ENCODE data around the gene MOB3A. TPM values are rescaled to one million over a fixed set of nuclear protein-coding genes. Genes with fewer than 3 reads are reported as not detected.
A peak's percentile ranks its signal among the peaks of the same experiment; 100 is the strongest.

MOB3A gene
- total RNA-seq, 1 donor: 40.4 TPM

- DNase-seq (ENCODE audit: low read depth): no peak
- no peak overlapping the region for H3K4me3 ChIP-seq (ENCODE audit: low read depth, low read length)
- TF ChIP-seq, protein P1, sequence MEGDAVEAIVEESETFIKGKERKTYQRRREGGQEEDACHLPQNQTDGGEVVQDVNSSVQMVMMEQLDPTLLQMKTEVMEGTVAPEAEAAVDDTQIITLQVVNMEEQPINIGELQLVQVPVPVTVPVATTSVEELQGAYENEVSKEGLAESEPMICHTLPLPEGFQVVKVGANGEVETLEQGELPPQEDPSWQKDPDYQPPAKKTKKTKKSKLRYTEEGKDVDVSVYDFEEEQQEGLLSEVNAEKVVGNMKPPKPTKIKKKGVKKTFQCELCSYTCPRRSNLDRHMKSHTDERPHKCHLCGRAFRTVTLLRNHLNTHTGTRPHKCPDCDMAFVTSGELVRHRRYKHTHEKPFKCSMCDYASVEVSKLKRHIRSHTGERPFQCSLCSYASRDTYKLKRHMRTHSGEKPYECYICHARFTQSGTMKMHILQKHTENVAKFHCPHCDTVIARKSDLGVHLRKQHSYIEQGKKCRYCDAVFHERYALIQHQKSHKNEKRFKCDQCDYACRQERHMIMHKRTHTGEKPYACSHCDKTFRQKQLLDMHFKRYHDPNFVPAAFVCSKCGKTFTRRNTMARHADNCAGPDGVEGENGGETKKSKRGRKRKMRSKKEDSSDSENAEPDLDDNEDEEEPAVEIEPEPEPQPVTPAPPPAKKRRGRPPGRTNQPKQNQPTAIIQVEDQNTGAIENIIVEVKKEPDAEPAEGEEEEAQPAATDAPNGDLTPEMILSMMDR (IDR thresholded peaks at IDR 0.05; ENCODE audit: insufficient read depth, low read length): no peak
Observed at GRCh38 chr19:2043961-2044708, 52.0 kb downstream of the MOB3A start.

- no peak overlapping the region for H3K4me3 ChIP-seq (ENCODE audit: low read depth, low read length)
- TF ChIP-seq, protein P1 (IDR thresholded peaks at IDR 0.05; ENCODE audit: insufficient read depth, low read length): no peak
- no peak for DNase-seq (ENCODE audit: low read depth)
Observed at GRCh38 chr19:2043251-2043641, 52.9 kb downstream of the MOB3A start.

DNA sequence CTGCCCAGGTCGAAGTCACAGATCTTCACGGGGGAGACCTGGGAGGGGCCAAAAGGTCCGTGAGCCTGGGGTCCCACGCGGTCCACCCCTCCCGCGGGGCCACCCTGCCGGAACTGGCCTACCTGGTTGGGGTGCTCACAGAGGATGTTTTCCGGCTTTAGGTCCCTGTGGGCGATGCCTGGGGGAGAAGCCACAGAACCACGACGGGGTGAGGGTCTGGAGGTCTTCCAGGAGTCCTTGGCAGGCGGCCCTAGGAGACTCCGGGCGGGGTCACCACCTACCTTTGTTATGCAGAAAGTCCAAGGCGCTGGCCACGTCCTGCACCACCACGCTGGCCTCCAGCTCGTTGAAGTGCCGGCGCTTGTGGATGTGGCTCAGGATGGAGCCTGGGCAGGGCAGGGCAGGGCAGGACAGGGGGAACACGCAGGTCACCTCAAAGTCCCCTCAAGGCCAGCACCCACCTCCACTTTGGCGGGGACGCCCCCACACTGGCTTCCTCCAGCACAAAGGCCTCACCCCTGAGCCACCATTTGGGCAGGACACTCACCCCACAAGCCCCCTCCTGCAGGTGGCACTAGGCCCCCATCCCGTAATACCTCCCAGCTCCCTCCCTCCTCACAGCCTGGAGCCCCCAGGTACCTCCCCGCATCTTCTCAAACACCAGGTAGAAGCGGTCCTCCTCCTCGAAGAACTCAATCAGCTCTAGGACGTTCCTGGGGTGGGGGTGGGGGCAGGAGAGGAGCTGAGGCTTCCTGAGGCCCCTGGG lies 53.5 kb downstream of the MOB3A start:
- H3K4me3 ChIP-seq (ENCODE audit: low read depth, low read length): peak overlapping the region; percentile 37
- no peak for DNase-seq (ENCODE audit: low read depth)
- TF ChIP-seq, protein P1 (IDR thresholded peaks at IDR 0.05; ENCODE audit: insufficient read depth, low read length): no peak

DNA sequence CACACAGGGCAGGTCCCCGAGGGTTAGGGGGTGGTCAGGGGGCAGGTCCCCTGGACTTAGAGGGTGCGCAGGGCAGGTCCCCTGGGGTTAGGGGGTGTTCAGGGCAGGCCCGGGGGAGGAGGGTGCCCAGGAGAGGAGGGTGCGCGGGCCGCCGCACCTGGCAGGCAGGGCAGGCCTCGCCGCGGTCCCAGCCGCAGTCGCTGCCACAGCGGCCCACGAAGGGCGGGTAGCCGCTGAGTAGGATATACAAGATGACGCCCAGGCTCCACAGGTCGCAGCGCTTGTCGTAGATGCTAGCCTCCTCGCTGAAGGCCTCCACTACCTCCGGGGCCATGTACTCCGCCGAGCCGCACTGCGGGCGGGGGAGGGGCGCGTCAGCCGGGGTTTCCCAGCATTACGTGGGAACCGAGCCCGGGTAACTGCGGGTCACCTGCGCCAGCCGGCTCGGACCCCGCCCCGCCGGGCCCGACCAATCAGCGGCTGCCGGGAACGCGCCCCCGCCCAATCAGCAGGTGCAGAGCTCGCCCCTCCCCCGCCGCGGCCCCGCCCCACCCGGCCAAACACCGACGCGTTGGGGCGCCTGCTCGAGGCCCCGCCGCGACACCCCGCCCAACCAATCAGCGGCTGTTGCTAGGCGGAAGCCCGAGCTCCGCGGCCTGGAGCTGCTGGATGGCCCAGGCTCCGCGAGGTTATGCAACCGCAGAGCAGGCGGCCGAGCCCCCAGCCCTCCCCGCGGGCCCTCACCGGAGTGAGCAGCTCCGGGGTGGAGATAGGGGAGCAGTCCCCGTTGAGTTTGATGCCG lies 54.2 kb downstream of the MOB3A start:
- peak; percentile 81 for DNase-seq (ENCODE audit: low read depth)
- TF ChIP-seq, protein P1 (IDR thresholded peaks at IDR 0.05; ENCODE audit: insufficient read depth, low read length): no peak
- peak overlapping the region; percentile 37 for H3K4me3 ChIP-seq (ENCODE audit: low read depth, low read length)

DNA sequence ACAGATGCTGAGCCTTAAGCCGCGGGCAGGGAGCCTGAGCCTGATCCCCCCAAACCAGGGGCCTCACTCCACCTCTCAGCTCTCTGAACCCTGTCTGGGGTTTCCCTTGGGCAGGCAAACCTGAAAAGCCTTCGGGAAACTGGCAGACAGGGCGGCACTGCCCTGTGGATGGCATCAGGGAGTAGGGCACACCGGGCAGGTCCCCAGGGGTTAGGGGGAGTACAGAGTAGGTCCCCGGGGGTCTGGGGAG lies 54.8 kb downstream of the MOB3A start:
- TF ChIP-seq, protein P1 (IDR thresholded peaks at IDR 0.05; ENCODE audit: insufficient read depth, low read length): no peak
- no peak for DNase-seq (ENCODE audit: low read depth)
- H3K4me3 ChIP-seq (ENCODE audit: low read depth, low read length): no peak overlapping the region

DNA sequence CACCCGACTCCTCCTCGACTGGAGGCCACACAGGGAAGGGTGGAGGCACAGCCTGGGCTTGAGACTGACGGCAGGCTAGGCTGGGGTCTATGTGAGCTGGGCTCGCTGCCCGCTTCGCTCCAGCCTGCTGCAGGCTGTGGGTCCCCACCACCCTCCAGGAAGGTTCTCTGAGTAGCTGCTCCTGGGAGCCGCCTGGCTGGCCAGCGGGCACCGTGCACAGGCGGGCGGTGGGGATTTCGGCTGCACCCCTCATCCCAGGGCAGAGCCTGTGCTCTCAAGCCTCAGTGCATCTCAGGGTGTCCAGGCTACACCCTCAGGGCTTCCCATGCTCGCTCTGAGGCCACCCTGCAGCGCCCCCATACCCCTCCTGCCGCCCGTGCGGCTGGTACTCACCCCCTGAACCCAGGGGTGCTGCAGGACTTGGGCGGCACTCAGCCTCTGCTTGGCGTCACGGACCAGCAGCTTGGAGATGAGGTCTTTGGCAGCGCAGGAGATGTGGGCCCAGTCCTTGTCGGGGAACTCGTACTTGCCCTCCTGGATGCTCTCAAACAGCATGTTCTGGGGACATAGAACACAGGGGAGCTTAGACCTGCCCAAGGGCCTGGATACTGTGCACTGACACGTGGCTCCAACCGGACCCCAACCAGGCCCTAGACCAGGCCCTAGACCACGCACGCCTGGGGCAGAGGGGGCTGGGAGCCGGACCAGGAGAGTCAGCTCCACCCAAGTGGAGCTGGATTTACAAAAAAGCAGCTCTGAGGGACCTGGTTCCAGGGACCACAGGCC lies 55.3 kb downstream of the MOB3A start:
- H3K4me3 ChIP-seq (ENCODE audit: low read depth, low read length): no peak overlapping the region
- TF ChIP-seq, protein P1 (IDR thresholded peaks at IDR 0.05; ENCODE audit: insufficient read depth, low read length): no peak
- no peak for DNase-seq (ENCODE audit: low read depth)
